ENCODE data around the gene OR51E2. TPM values are rescaled to one million over a fixed set of nuclear protein-coding genes. Genes with fewer than 3 reads are reported as not detected.

The OR51E2 gene
- total RNA-seq, 1 donor from 2014 or later, result 0.30 TPM

DNA sequence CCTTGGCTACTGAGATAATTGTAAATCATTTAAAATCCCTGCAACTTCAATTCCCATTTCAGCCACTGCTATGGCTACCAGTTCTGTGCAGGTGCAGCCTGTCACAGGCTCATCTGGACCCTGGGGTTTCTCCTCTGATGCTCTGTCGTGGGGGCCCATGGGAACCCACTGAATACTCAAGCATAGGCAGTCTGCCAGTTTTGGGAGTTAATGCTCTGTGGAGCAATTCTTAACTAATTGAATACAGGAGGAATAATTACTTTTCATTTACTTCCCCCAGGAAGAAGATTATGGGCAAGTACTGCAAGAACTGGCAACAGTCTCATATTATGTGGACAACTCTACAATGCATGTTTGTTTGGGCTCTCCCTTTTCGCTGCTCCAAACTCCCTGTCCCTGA lies 25.9 kb downstream of the OR51E2 start:
- no peak for DNase-seq (ENCODE audit: missing footprints)
- ATAC-seq, result no peak
- intact Hi-C loops (cut with DNase I), result no loop called here

DNA sequence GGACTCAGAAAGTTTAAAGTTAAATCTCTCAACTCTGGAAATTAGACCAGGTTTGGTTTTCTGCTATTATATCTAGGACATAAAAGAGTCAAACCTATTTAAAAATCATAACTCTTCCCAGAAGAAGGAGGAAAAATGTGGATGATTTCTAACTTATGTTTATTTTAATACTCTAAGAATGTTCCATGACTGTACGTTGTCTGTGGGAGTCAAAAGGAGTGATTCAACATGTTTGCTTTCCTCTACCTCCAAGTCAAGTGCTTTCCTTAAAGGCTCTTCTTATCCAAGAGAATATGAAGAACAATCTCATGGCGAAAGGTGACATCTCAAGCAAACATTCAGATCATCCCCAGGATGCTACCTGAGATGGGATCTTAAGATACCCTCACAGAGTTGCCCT lies 32.2 kb downstream of the OR51E2 start:
- DNase-seq (ENCODE audit: missing footprints), result no peak
- intact Hi-C loops (cut with DNase I), result no loop called here
- no peak for ATAC-seq

DNA sequence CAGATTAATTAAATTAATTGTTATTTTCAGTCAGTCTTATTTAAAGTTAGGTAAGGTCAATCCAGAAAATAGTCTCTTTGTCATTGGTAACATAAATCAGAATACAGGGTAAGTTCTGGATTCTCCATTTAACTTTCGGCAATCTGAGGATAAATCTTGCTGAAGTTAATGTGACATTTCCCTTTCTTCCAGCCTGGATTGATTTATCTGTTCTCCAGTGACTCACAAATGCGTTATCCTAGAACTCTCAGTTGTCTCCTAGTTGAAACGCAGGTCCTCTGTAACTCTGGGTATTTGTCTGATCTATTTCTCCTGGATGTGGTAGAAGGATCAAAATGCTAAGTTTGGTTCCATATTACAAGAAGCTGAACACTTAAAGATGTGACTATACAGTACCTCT lies 32.9 kb downstream of the OR51E2 start:
- intact Hi-C loops (cut with DNase I), result no loop called here
- DNase-seq (ENCODE audit: missing footprints) (no peak), ATAC-seq (no peak)

DNA sequence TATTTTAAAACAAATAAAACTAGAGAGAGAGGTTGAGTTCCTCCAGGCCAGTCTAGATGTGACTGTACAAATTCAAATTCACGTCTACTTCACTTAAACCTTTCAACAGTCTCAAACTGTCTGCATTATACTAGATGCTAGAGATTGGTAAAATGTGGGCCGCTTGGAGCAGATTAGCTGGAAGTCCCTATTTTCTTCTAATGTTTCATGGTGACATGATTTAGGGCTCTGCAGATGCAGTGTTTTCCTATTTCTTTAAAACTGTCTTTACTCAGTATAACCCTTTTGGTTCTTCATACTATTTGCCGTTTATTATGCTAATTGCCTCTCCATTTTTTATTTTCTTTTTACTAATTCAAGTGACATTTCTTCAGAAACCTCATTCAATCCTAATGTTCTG lies 33.5 kb downstream of the OR51E2 start:
- intact Hi-C loops (cut with DNase I), result no loop called here
- ATAC-seq, result no peak
- DNase-seq (ENCODE audit: missing footprints), result no peak

DNA sequence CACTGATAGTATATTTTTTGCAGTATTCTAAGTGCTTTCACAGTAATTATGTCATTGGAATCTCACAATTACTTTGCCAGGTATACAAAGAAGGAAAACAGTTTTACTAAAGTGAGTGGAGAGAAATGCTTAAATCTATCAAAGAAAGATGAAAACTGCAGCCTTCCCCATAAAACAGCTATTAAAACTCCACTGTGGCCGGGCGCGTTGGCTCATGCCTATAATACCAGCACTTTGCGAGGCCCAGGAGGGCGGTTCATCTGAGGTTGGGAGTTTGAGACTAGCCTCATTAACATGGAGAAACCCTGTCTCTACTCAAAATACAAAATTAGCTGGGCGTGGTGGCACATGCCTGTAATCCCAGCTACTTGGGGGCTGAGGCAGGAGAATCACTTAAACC lies 34.8 kb downstream of the OR51E2 start:
- intact Hi-C loops (cut with DNase I), result no loop called here
- no peak for DNase-seq (ENCODE audit: missing footprints)
- no peak for ATAC-seq

DNA sequence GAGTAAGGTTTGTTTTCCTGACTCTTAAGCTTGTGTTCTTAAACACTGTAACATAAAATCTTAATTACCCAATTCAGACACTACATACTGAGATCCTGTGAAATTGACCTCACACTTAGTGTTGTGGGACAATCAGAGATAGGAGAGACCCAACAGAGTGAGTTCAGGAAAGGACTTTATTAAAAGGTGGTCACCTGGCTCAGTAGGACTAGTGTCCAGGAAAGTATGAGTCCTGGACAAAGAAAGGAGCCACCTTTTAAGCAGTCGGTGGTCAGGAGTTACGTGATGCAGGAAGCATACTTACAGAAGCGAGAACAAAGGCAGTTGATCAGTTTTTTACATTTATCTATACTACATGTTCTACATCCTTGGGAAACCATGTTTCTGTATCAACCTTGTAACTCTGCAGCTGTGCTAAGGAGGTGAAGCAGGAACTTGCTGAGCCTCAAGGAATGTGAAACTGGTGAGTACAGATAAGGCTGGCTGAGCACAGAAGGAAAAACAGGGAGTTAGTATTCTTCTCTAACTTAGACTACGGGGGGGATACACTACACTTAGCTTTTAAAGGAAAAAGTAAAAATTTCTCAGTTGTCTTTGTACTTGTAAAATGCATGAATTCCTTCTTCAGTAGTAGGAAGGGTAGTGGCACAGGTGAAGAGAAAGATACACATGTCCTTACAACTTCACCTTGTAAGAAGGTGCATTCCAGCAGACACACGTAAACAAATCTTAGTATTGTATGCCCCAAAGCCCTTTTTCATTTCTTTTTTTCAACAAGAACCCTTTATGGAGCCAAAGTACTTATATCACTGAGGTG lies 38.8 kb downstream of the OR51E2 start:
- no peak for ATAC-seq
- no peak for DNase-seq (ENCODE audit: missing footprints)
- intact Hi-C loops (cut with DNase I), result no loop called here

DNA sequence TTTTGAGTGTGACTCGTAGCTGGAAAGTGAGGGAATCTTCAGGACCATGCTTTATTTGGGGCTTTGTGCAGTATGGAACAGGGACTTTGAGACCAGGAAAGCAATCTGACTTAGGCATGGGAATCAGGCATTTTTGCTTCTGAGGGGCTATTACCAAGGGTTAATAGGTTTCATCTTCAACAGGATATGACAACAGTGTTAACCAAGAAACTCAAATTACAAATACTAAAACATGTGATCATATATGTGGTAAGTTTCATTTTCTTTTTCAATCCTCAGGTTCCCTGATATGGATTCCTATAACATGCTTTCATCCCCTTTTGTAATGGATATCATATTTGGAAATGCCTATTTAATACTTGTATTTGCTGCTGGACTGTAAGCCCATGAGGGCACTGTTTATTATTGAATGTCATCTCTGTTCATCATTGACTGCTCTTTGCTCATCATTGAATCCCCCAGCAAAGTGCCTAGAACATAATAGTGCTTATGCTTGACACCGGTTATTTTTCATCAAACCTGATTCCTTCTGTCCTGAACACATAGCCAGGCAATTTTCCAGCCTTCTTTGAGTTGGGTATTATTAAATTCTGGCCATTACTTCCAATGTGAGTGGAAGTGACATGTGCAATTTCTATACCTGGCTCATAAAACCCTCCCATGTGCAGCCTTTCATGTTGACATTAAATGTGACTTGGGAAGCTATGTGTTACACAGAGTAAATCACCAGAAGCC lies 42.9 kb downstream of the OR51E2 start:
- intact Hi-C loops (cut with DNase I), result no loop called here
- ATAC-seq, result no peak
- no peak for DNase-seq (ENCODE audit: missing footprints)

DNA sequence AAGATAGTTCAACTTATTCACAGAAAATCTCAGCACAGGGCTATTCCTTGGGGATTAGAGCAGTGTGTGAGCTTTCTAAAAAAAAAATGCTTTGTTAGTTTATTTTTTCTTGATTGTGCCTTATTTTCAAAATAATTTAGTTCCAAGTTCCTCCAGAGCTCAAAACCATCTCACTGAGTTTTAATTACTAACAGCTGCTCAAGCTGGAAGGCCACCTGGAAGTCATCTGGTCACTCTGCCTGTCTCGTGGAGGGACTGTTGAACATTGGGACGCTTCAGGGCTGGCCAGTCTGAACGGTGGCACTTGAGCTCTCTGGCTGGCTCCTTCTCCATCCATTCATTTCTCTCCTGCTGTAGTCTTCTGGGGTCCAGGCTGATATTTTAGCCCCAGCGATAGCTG lies 49.9 kb downstream of the OR51E2 start:
- DNase-seq (ENCODE audit: missing footprints) (no peak), ATAC-seq (peak; percentile 26)
- intact Hi-C loops (cut with DNase I), result no loop called here

DNA sequence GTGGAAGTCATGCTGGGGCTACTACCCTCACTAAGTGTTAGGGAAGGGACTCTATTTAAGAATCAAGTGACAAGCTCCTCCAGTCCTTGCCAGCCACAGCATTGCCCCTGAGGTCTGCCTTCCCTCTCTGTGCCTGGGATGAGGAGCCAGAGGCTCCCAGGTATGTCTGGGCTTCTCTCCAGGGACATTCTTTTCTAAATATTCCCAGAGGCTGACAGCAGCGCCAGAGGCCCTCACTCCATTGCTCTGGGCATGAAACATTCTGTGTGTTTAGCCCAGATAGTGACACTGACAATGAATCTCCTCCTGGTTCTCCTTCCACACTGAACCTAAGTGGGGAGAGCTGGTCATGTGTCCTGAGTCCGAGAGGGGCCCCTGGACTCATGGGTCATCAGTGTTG lies 51.7 kb downstream of the OR51E2 start:
- intact Hi-C loops (cut with DNase I), result no loop called here
- peak; percentile 57 for DNase-seq (ENCODE audit: missing footprints)

DNA sequence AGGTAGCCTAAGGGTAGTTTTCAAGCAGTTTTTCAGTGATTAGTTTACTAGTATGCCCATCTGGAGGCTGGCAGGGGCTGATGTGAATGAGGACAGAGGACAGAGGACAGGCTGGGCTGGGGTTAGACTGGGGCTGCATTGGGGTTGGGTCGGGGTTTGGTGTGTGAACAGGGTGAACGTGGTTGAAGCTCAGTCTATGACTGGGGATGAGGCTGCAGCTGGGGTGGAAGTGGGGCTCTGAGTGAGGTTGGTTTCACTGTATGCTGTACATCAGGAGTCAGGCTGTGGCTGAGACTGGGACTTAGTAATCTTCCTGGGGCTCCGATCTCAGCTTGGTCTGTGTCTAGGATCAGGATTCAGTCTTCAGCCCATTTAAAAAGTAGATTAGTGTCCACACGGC lies 53.4 kb downstream of the OR51E2 start:
- DNase-seq (ENCODE audit: missing footprints) (no peak), ATAC-seq (no peak)
- intact Hi-C loops (cut with DNase I), result no loop called here

More for the DNA sequence above, 51.7 kb downstream of the OR51E2 start:
- peak; percentile 87 for ATAC-seq

DNA sequence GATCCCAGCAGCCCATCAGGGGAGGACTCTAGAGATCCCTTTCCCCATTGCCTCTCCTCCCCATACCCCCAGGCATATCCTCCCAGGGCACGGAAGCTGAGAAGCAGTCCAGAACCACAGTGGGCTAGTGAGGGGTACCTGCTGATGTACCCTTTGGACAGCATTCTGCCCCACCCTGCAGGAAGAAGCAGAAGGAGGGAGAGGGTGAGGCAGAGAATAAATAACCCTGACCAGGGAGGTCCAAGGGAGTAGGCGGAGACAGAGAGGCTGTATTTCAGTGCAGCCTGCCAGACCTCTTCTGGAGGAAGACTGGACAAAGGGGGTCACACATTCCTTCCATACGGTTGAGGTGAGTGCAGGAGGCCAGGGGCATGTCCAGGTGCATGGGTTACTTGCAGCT lies 54.0 kb downstream of the OR51E2 start, which contains the start of gene OR51E1:
Gene OR51E1, plus strand, starts transcription at position 301 of the 400 bp plus-strand sequence. CDS start 8,545 bp downstream, outside the sequence.
- intact Hi-C loops (cut with DNase I), result no loop called here
- no peak for DNase-seq (ENCODE audit: missing footprints)

DNA sequence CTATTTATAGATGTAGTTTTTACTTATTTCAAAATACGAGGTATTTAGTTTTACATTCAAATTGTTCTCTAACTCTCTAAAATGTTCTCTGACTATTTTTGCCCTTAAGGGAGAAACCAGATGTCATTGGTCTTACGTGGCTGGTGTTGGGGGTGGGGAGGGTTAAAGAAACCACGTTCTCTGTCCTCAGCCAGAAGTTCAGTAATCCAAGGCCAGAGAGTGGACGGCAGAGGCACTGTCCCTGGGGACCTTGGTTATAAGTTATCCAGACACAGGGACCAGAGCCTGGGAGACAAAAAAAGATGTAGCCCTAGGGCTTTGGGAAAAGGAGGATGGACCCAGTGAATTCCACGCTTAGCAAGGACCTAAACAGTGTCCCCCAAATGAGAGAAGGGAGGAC lies 54.6 kb downstream of the OR51E2 start:
- intact Hi-C loops (cut with DNase I), result no loop called here
- peak; percentile 45 for ATAC-seq
- DNase-seq (ENCODE audit: missing footprints), result no peak

More for the DNA sequence above, 54.0 kb downstream of the OR51E2 start, which contains the start of gene OR51E1:
- no peak for ATAC-seq

DNA sequence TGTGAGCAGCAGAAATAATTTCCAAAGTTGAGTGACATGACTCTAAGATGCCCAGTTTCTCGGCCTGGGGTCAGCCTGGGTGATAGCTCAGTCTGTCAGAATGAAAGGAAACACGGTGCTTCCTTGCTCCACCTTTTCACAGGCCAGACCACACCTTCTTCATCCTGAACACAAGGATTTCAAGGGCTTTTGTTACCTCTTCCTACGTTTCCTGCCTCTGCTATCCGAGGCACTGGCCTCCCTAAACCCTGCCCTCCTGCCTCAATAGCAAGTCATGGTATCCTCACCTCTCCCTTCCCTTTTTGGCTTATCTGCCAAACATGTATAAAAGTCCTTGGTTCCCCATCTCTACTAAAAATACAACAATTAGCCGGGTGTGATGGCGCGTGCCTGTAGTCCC lies 55.6 kb downstream of the OR51E2 start:
- DNase-seq (ENCODE audit: missing footprints) (no peak), ATAC-seq (no peak)
- intact Hi-C loops (cut with DNase I), result no loop called here

DNA sequence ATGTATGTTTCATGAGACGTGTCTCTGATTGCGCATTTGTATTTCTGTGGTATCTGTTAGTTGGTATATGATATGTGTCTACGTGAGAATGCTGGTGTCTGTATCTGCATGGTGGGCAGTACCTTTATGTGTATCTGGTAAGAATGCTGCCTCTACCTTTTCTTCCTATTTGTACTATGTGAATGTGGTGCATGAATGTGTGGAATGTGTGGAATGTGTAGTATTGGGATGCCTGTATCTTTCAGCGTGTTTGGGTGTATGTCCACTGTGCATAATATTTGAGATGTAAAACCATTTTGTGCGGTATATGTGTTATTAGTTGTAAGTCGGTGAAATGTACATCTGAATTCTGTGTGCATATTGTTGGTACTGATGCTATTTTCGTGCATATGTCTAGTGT lies 56.2 kb downstream of the OR51E2 start:
- intact Hi-C loops (cut with DNase I), result no loop called here
- ATAC-seq (no peak), DNase-seq (ENCODE audit: missing footprints) (no peak)

DNA sequence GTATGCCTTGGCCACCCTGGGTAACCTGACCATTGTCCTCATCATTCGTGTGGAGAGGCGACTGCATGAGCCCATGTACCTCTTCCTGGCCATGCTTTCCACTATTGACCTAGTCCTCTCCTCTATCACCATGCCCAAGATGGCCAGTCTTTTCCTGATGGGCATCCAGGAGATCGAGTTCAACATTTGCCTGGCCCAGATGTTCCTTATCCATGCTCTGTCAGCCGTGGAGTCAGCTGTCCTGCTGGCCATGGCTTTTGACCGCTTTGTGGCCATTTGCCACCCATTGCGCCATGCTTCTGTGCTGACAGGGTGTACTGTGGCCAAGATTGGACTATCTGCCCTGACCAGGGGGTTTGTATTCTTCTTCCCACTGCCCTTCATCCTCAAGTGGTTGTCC lies 57.7 kb downstream of the OR51E2 start:
- ATAC-seq (no peak), DNase-seq (ENCODE audit: missing footprints) (no peak)
- intact Hi-C loops (cut with DNase I), result loop anchor here (5.0 kb wide), 1 partner anchor 362 kb away; no protein-coding TSS in a partner anchor

DNA sequence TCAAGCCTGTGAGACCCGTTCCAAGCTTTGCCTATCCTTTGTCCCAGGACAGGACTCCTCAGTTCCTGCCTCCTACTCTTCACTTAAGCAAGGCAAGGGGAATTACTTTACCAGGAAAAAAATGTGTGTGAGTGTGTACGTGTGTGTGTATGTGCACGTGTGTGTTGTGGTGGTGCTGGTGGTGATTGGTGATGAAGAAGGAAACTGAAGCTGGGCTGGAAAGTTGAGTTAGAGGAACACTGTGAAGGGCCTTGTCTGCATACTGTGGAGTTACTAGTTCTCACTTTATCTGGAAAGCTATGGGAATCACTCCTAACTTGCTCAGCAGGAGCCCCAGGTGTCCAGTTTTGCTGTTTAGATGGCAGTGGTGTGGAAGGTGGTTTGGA lies 60.0 kb downstream of the OR51E2 start:
- no peak for ATAC-seq
- intact Hi-C loops (cut with DNase I), result loop anchor here (5.0 kb wide), 1 partner anchor 365 kb away; no protein-coding TSS in a partner anchor
- DNase-seq (ENCODE audit: missing footprints), result no peak

DNA sequence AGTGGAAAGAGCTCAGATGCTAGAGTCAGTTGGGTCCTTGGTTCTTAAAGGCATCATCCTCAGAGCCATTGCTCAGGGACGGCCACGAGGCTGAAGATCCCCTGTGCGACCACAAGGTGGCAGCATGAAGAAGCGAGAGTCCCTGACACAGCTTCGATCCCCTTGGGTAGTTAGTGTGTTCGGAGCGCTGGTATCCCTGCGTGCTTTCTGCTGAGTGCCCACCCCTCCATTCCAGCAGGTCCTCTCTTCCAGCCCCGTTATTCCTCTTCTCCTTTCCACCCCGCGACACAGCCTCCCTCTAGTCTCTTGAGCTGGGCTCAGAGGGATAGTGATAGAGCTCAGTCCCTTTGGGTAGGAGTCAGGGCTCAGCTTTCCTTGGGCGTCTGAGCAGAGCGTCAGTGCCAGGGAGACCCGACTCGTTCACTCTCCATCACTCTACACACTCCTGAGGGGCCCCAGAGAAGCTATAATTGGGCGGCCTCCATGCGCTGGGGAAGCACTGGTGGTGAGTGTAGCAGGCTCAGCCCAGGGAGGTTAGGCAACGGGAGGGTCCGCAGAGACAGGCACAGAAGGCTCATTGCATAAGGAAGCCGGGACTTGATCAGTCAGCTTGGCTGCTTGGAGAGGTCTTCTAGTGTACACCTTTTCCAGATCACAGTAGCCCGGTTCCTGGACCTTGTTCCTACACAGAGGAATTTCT lies 60.5 kb downstream of the OR51E2 start, which contains the start of gene OR51D1:
Gene OR51D1, plus strand, starts transcription at position 516 of the 700 bp plus-strand sequence. CDS start 2,314 bp downstream, outside the sequence.
- ATAC-seq, result peak; percentile 92
- intact Hi-C loops (cut with DNase I), result loop anchor here (1.0 to 5.0 kb wide), 2 partner anchors 189 to 365 kb away; no protein-coding TSS in a partner anchor
- peak; percentile 80 for DNase-seq (ENCODE audit: missing footprints)

DNA sequence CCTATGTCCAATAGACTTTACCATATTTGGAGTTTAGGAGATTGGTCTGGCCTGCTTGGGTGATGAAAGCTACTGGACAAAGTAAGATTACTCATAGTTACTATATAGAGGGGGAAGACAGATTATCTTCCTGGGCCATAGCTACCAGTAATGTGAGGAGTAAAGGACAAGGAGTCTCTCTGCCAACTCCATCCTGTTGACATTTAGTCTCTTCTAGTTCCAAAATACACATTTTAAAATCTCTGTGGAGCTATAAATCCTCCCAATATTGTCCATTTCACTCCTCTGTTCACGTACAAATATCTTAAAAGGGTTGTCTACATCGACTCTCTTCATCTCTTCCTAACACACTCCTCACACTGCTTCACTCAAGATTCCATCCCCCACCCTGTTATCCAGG lies 61.5 kb downstream of the OR51E2 start:
- no peak for ATAC-seq
- intact Hi-C loops (cut with DNase I), result loop anchor here (1.0 to 5.0 kb wide), 2 partner anchors 190 to 366 kb away; no protein-coding TSS in a partner anchor

More for the DNA sequence above, 61.5 kb downstream of the OR51E2 start:
- DNase-seq (ENCODE audit: missing footprints), result no peak

Data from Right ventricle myocardium inferior (tissue), 1 donor.